Mammary epithelial cell (primary cell): ENCODE data around the gene C11orf16.

Experiments used
- EZH2 ChIP-seq: IDR thresholded peaks from 2 replicates; pipeline ENCODE4 v1.6.1; 2012; ENCODE audit warnings: low read length, inconsistent platforms, borderline replicate concordance
- TF ChIP-seq, protein P1 (sequence below), 2 donors: IDR thresholded peaks in 1 of 2; conservative IDR thresholded peaks in 1 of 2; 2 replicates each; pipeline ENCODE4 v1.5.1; 2011 to 2012; ENCODE audit warnings: inconsistent platforms in 2 of 2, low read length in 2 of 2, mild to moderate bottlenecking in 2 of 2, control low read depth in 1 of 2, low read depth in 1 of 2; ENCODE audit not compliant: insufficient read depth in 1 of 2; ENCODE audit errors: extremely low read depth in 1 of 2

DNA sequence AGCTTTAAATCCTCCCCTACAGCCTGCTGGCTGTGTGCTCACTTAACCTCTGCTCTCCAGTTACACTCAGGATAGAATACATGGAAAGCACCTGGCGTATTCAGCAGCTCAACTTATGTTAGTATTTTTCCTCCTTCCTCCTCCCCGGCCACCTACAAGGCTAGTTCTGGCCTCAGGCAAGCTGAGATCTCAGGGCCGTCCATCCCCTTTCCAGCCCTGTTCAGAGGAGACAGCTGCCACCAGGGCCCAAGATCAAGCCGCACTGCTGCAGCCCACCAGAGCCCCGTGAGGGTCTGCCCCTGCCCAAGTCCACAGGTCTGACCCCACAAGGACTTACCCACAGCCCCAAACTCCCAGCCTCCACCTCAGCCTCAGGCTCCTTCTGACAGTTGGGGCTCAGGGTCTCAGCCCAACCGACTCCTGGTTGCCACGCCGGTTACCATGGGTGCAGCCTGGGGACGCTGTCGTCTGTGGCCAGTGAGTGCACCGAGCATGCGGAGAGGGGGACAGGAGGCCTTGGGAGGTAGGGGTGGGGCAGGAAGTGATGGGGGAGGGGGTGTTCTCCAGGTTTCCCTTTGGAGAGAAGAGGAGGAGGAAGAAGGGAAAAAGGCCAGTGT lies at the start of gene C11orf16:
- TF ChIP-seq, protein P1, sequence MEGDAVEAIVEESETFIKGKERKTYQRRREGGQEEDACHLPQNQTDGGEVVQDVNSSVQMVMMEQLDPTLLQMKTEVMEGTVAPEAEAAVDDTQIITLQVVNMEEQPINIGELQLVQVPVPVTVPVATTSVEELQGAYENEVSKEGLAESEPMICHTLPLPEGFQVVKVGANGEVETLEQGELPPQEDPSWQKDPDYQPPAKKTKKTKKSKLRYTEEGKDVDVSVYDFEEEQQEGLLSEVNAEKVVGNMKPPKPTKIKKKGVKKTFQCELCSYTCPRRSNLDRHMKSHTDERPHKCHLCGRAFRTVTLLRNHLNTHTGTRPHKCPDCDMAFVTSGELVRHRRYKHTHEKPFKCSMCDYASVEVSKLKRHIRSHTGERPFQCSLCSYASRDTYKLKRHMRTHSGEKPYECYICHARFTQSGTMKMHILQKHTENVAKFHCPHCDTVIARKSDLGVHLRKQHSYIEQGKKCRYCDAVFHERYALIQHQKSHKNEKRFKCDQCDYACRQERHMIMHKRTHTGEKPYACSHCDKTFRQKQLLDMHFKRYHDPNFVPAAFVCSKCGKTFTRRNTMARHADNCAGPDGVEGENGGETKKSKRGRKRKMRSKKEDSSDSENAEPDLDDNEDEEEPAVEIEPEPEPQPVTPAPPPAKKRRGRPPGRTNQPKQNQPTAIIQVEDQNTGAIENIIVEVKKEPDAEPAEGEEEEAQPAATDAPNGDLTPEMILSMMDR (conservative IDR thresholded peaks at IDR 0.05 in 1 of 2, IDR thresholded peaks at IDR 0.05 in 1 of 2; ENCODE audit: extremely low read depth in 1 of 2, insufficient read depth in 1 of 2, low read depth in 1 of 2, low read length in 2 of 2) = no peak
- no peak for TF ChIP-seq EZH2
